Right atrium auricular region (tissue), 2 donors: ENCODE data around the gene STARD8. TPM values are rescaled to one million over a fixed set of nuclear protein-coding genes. Genes with fewer than 3 reads are reported as not detected.

Source experiments
- DNase-seq: peaks from one replicate; pipeline ENCODE4 v3.0.0-alpha.2; 2019; ENCODE audit warnings: low spot score
- H3K27ac ChIP-seq, 2 donors: fragments of 200-600 bp; sonication (generic); 1 replicate in 1 of 2; 2 replicates in 1 of 2; pipeline ENCODE4 v1.5.1; 2016 to 2019
- H3K27me3 ChIP-seq, 2 donors: fragments of 200-600 bp; sonication (generic); one replicate each; pipeline versions ENCODE4 v1.5.1 to v1.6.0; 2017 to 2019
- H3K36me3 ChIP-seq: fragments of 200-600 bp; sonication (generic); one replicate; pipeline ENCODE4 v1.5.1; 2016
- H3K4me1 ChIP-seq, 2 donors: fragments of 200-600 bp; sonication (generic); one replicate each; pipeline versions ENCODE4 v1.5.1 to v1.6.0; 2017 to 2019
- H3K4me3 ChIP-seq, 2 donors: fragments of 200-600 bp; sonication (generic); 1 replicate in 1 of 2; 2 replicates in 1 of 2; pipeline ENCODE4 v1.5.1; 2017 to 2019; ENCODE audit warnings: mild to moderate bottlenecking in 1 of 2, moderate library complexity in 1 of 2
- H3K9me3 ChIP-seq, 2 donors: fragments of 200-600 bp; sonication (generic); one replicate each; pipeline ENCODE4 v1.5.1; 2019
- CTCF ChIP-seq, 2 donors: fragments of 200-600 bp; sonication (generic); IDR thresholded peaks; one replicate each; pipeline ENCODE4 v1.5.1; 2019; ENCODE audit warnings: antibody characterized with exemption in 2 of 2
- total RNA-seq, 2 donors: library from RNA; depleted of rRNA; stranded (reverse); fragments of >200 nt; gene quantifications; one replicate each; pipeline ENCODE4 v1.1.0, GENCODE V29; 2016

The STARD8 gene
- total RNA-seq, 2 donors from 2014 or later, result 8.3 to 14.6 TPM

DNA sequence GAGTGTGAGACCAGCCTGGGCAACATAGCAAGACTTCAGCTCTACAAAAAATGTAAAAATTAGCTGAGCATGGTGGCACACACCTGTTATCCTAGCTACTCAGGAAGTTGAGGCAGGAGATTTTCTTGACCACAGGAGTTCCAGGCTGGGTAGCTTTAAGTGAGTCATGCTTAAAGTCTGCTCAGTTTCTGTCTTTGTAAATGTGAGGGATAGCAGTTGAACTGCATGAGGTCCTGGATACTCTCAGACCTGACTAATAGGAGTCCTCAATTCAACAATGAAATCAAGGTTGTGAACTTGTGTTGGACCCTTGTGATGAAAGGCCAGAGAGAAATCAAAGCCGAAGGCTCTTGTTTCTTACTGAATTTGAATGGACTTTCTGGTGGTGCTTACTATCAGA, 45.2 kb downstream of the STARD8 start:
- Histone ChIP-seq H3K27me3 (no peaks in the 10 kb centered on the region), H3K36me3 (no peaks in the 10 kb centered on the region), H3K4me1 (peaks cover 0 to 12% of the 10 kb centered on the region in 2 donors), H3K9me3 (no peaks in the 10 kb centered on the region), H3K27ac (peak overlapping the region; percentile 34 to 42), H3K4me3 (no peak overlapping the region)
- no peak for TF ChIP-seq CTCF (IDR thresholded peaks at IDR 0.05)
- DNase-seq, result no peak

- Histone ChIP-seq H3K4me3 (peak overlapping the region; percentile 57 to 63), H3K27ac (peak overlapping the region; percentile 77 to 81), H3K4me1 (peaks cover 0 to 23% of the 10 kb centered on the region in 2 donors), H3K27me3 (no peaks in the 10 kb centered on the region), H3K36me3 (no peaks in the 10 kb centered on the region), H3K9me3 (no peaks in the 10 kb centered on the region)
- TF ChIP-seq CTCF (IDR thresholded peaks at IDR 0.05), result no peak
- DNase-seq, result peak; percentile 84
Observed at GRCh38 chrX:68693481-68694434, 46.3 kb downstream of the STARD8 start.

DNA sequence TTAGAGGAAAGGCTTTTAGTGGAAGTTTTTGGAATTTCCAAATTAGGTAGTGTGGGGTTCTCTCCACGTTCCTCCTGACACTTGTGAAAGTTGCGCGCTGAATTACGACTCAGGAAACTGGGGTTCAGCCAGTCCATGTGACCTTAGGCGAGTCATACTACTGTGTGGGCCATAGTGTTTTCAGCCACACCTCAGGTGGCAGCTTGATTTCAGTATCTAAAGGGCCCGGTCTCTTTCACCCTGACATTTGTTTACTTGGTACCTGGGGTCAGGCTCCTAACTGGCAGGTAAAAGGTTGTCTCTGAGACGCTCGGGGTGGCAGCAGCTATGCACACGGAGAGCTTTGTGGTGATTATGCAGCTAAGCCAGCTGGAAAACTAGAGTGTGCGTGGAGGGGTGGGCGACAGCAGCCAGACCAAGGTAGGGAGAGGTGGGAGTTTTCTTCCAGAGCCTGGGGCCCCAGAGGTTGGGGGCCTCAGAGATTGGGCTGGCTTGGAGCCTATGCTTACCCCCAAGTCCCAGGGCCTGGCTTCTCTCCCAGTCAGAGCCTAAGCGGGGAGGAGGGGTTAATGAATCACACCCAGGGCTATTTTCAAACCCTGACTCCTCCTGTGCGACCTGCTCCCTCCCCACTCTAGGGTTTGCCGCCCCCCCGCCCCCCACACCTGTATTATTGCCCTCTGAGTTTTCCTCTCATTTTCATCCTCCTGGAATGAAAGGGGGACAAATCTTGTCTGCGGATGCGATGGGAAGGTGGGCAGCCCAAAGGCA, 47.2 kb downstream of the STARD8 start:
- Histone ChIP-seq H3K27ac (peak overlapping the region; percentile 77 to 81), H3K27me3 (no peaks in the 10 kb centered on the region), H3K36me3 (no peaks in the 10 kb centered on the region), H3K9me3 (no peaks in the 10 kb centered on the region), H3K4me1 (peaks cover 0 to 32% of the 10 kb centered on the region in 2 donors), H3K4me3 (peak overlapping the region; percentile 57 to 63)
- DNase-seq, result no peak
- TF ChIP-seq CTCF (IDR thresholded peaks at IDR 0.05), result no peak

- peak overlapping the region; percentile 77 to 81 for H3K27ac ChIP-seq
- no peak for DNase-seq
Observed at GRCh38 chrX:68695206-68695845, 47.9 kb downstream of the STARD8 start.

More at GRCh38 chrX:68695206-68695845, 47.9 kb downstream of the STARD8 start:
- peaks cover 0 to 39% of the 10 kb centered on the region in 2 donors for H3K4me1 ChIP-seq
- H3K4me3 ChIP-seq, result peak overlapping the region; percentile 57 to 63
- H3K36me3 ChIP-seq, result no peaks in the 10 kb centered on the region
- no peaks in the 10 kb centered on the region for H3K27me3 ChIP-seq
- no peak for TF ChIP-seq CTCF (IDR thresholded peaks at IDR 0.05)
- H3K9me3 ChIP-seq, result no peaks in the 10 kb centered on the region
